ENCODE data around the gene IL36A. TPM values are rescaled to one million over a fixed set of nuclear protein-coding genes. Genes with fewer than 3 reads are reported as not detected.

IL36A gene
- total RNA-seq, 4 donors from 2014 or later, result not detected

GRCh38 chr2:113057117-113057516 is 51.9 kb downstream of the IL36A start:
- H3K4me1 ChIP-seq, result no peaks in the 10 kb centered on the region
- no peak overlapping the region for H3K4me3 ChIP-seq
- no peak for DNase-seq
- no peaks in the 10 kb centered on the region for H3K27me3 ChIP-seq
- intact Hi-C loops (cut with DNase I; ENCODE audit: low total_unique reads), result no loop called here
- no peak overlapping the region for H3K27ac ChIP-seq
- TF ChIP-seq POLR2A (IDR thresholded peaks at IDR 0.05), result no peak
- H3K36me3 ChIP-seq, result no peaks in the 10 kb centered on the region
- H3K9me3 ChIP-seq, result no peaks in the 10 kb centered on the region

Small RNAs within 50 kb of the gene (small RNA-seq; reads per million reads assigned to genes)
- gene HMGN2P23, result not detected

Other genes starting within 250 kb of the IL36A start
- 1 to 10 TPM in 1 of 4 donors, not detected in 3; 8.8 TPM for gene CKAP2L, start 240.8 kb upstream of the IL36A start, total RNA-seq
- gene IL1A, start 221.0 kb upstream of the IL36A start, total RNA-seq, result under 1 TPM in 1 of 4 donors, not detected in 3; 0.41 TPM
- under 1 TPM in 1 of 4 donors, not detected in 3; 0.26 TPM for gene IL1B, start 168.7 kb upstream of the IL36A start, total RNA-seq
- gene IL37, start 94.3 kb upstream of the IL36A start, total RNA-seq, result not detected
- not detected for gene IL36G, start 27.5 kb upstream of the IL36A start, total RNA-seq
- gene IL36B, start 47.4 kb downstream of the IL36A start, total RNA-seq, result not detected
- not detected for gene IL36RN, start 53.7 kb downstream of the IL36A start, total RNA-seq
- not detected for gene IL1F10, start 62.5 kb downstream of the IL36A start, total RNA-seq
- gene IL1RN, start 122.1 kb downstream of the IL36A start, total RNA-seq, result under 1 TPM in 1 of 4 donors, not detected in 3; 0.77 TPM
- gene PSD4, start 168.5 kb downstream of the IL36A start, total RNA-seq, result 10 to 100 TPM in 2 of 4 donors, 1 to 10 TPM in 2; 1.8 to 31.8 (median 7.6) TPM